Uterus (tissue), 4 donors: Measurements from ENCODE around the gene HDAC3. TPM values are rescaled to one million over a fixed set of nuclear protein-coding genes. Genes with fewer than 3 reads are reported as not detected.

ENCODE experiments used
- DNase-seq, 2 donors: peaks; one replicate each; pipeline ENCODE4 v3.0.0-alpha.2; 2019 to 2020
- H3K27ac ChIP-seq, 2 donors: fragments of 200-600 bp; sonication (generic); 1 replicate in 1 of 2; 2 replicates in 1 of 2; pipeline ENCODE4 v1.5.1; 2016 to 2018
- H3K27me3 ChIP-seq, 2 donors: fragments of 200-600 bp; sonication (generic); one replicate each; pipeline ENCODE4 v1.5.1; 2018 to 2019; ENCODE audit warnings: control low read depth in 1 of 2
- H3K36me3 ChIP-seq, 2 donors: fragments of 200-600 bp; sonication (generic); one replicate each; pipeline ENCODE4 v1.5.1; 2019; ENCODE audit warnings: control low read depth in 1 of 2
- H3K4me1 ChIP-seq, 2 donors: fragments of 200-600 bp; sonication (generic); one replicate each; pipeline ENCODE4 v1.5.1; 2018 to 2019; ENCODE audit warnings: control low read depth in 1 of 2
- H3K4me3 ChIP-seq, 2 donors: fragments of 200-600 bp; sonication (generic); 1 replicate in 1 of 2; 2 replicates in 1 of 2; pipeline ENCODE4 v1.5.1; 2018 to 2019; ENCODE audit warnings: mild to moderate bottlenecking in 1 of 2
- H3K9me3 ChIP-seq, 2 donors: fragments of 200-600 bp; sonication (generic); one replicate each; pipeline ENCODE4 v1.5.1; 2019; ENCODE audit warnings: control low read depth in 1 of 2
- CTCF ChIP-seq, 4 experiments: fragments of 200-600 bp in 2 of 4; fragments of 450-650 bp in 2 of 4; sonication (generic) in 2 of 4; IDR thresholded peaks; one replicate each; pipeline ENCODE4 v1.5.1; 2016 to 2019; ENCODE audit warnings: antibody characterized with exemption in 4 of 4, mild to moderate bottlenecking in 2 of 4, moderate library complexity in 1 of 4
- POLR2A ChIP-seq, 2 donors: fragments of 450-650 bp; IDR thresholded peaks; one replicate each; pipeline ENCODE4 v1.6.1; 2016; ENCODE audit warnings: antibody characterized with exemption in 2 of 2, mild to moderate bottlenecking in 1 of 2, moderate library complexity in 1 of 2
- intact Hi-C: fragments of 100-400 bp; cut with DNase I; formaldehyde crosslinking; loops from one replicate; pipeline ENCODE4 v1.15.1; 2023; ENCODE audit warnings: low total_unique reads
- total RNA-seq, 4 donors: library from RNA; depleted of rRNA in 3 of 4; stranded (reverse); fragments of >200 nt in 3 of 4; gene quantifications; one replicate each; pipeline versions ENCODE4 v1.1.0 to v1.2.4, GENCODE V29; 2014 to 2023
- donor health status: DM: yes; HTN: yes; CAD: no.

HDAC3 gene
- total RNA-seq, 4 donors from 2014 or later = 24.8 to 68.0 (median 46.0) TPM

- H3K27ac ChIP-seq = no peak overlapping the region
- DNase-seq = no peak
Measured at GRCh38 chr5:141597814-141598213, 38.8 kb downstream of the HDAC3 start.

GRCh38 chr5:141597394-141597793 lies 39.3 kb downstream of the HDAC3 start:
- no peak for TF ChIP-seq CTCF (IDR thresholded peaks at IDR 0.05)
- no peak for TF ChIP-seq POLR2A (IDR thresholded peaks at IDR 0.05)
- H3K4me1 ChIP-seq = no peaks in the 10 kb centered on the region
- H3K4me3 ChIP-seq = no peak overlapping the region
- DNase-seq = no peak
- no peaks in the 10 kb centered on the region for H3K36me3 ChIP-seq
- H3K27me3 ChIP-seq = no peaks in the 10 kb centered on the region
- H3K9me3 ChIP-seq = no peaks in the 10 kb centered on the region
- H3K27ac ChIP-seq = no peak overlapping the region
- intact Hi-C loops = no loop called here

More at GRCh38 chr5:141597814-141598213, 38.8 kb downstream of the HDAC3 start:
- no peak for TF ChIP-seq POLR2A (IDR thresholded peaks at IDR 0.05)
- no peak for TF ChIP-seq CTCF (IDR thresholded peaks at IDR 0.05)
- H3K4me3 ChIP-seq = no peak overlapping the region
- intact Hi-C loops = no loop called here
- H3K36me3 ChIP-seq = no peaks in the 10 kb centered on the region
- H3K4me1 ChIP-seq = no peaks in the 10 kb centered on the region
- no peaks in the 10 kb centered on the region for H3K27me3 ChIP-seq
- no peaks in the 10 kb centered on the region for H3K9me3 ChIP-seq

GRCh38 chr5:141596867-141597266 lies 39.8 kb downstream of the HDAC3 start:
- H3K4me3 ChIP-seq = no peak overlapping the region
- intact Hi-C loops = no loop called here
- H3K27ac ChIP-seq = no peak overlapping the region
- no peaks in the 10 kb centered on the region for H3K27me3 ChIP-seq
- no peak for DNase-seq
- H3K9me3 ChIP-seq = no peaks in the 10 kb centered on the region
- TF ChIP-seq POLR2A (IDR thresholded peaks at IDR 0.05) = no peak
- TF ChIP-seq CTCF (IDR thresholded peaks at IDR 0.05) = no peak
- no peaks in the 10 kb centered on the region for H3K36me3 ChIP-seq
- no peaks in the 10 kb centered on the region for H3K4me1 ChIP-seq

GRCh38 chr5:141590127-141590526 lies 46.5 kb downstream of the HDAC3 start:
- intact Hi-C loops = no loop called here
- no peak overlapping the region for H3K27ac ChIP-seq
- H3K36me3 ChIP-seq = no peaks in the 10 kb centered on the region
- no peak for TF ChIP-seq POLR2A (IDR thresholded peaks at IDR 0.05)
- no peak overlapping the region for H3K4me3 ChIP-seq
- H3K9me3 ChIP-seq = no peaks in the 10 kb centered on the region
- no peaks in the 10 kb centered on the region for H3K4me1 ChIP-seq
- no peaks in the 10 kb centered on the region for H3K27me3 ChIP-seq
- no peak for DNase-seq

GRCh38 chr5:141586246-141586645 lies 50.4 kb downstream of the HDAC3 start:
- intact Hi-C loops = no loop called here
- H3K4me3 ChIP-seq = no peak overlapping the region
- H3K27me3 ChIP-seq = no peaks in the 10 kb centered on the region
- H3K4me1 ChIP-seq = no peaks in the 10 kb centered on the region
- no peak for DNase-seq
- no peak overlapping the region for H3K27ac ChIP-seq
- TF ChIP-seq POLR2A (IDR thresholded peaks at IDR 0.05) (no peak), CTCF (IDR thresholded peaks at IDR 0.05) (no peak)
- H3K36me3 ChIP-seq = no peaks in the 10 kb centered on the region
- H3K9me3 ChIP-seq = no peaks in the 10 kb centered on the region

GRCh38 chr5:141585594-141585993 lies 51.1 kb downstream of the HDAC3 start:
- Histone ChIP-seq H3K4me3 (no peak overlapping the region), H3K27ac (no peak overlapping the region), H3K27me3 (no peaks in the 10 kb centered on the region), H3K4me1 (no peaks in the 10 kb centered on the region), H3K36me3 (no peaks in the 10 kb centered on the region), H3K9me3 (no peaks in the 10 kb centered on the region)
- intact Hi-C loops = no loop called here
- TF ChIP-seq CTCF (IDR thresholded peaks at IDR 0.05) (no peak), POLR2A (IDR thresholded peaks at IDR 0.05) (no peak)
- no peak for DNase-seq
